ENCODE results near the gene MTA1. TPM values are rescaled to one million over a fixed set of nuclear protein-coding genes. Genes with fewer than 3 reads are reported as not detected.

The MTA1 gene
- total RNA-seq, 4 donors from 2014 or later: 49.0 to 94.2 (median 67.9) TPM

- H3K27me3 ChIP-seq: no peaks in the 10 kb centered on the region
- TF ChIP-seq CTCF (IDR thresholded peaks at IDR 0.05) (no peak), POLR2AphosphoS5 (IDR thresholded peaks at IDR 0.05) (peak; percentile 35 to 58)
- peak overlapping the region; percentile 84 to 99 (median 94) for H3K27ac ChIP-seq (replicated peaks in 1 of 4)
- intact Hi-C loops (cut with DNase I): no loop called here
- no peaks in the 10 kb centered on the region for H3K9me3 ChIP-seq
- WGBS: 0% methylated on average over 15 of the region's 60 CpGs
- peak; percentile 95 for DNase-seq (ENCODE audit: extremely low spot score)
- peak overlapping the region; percentile 94 to 99 (median 98) for H3K4me3 ChIP-seq
- H3K36me3 ChIP-seq: peaks cover 0 to 29% (median 22%) of the 10 kb centered on the region in 4 donors
- peaks cover 75 to 94% (median 92%) of the 10 kb centered on the region in 4 donors for H3K4me1 ChIP-seq
Observed at GRCh38 chr14:105473677-105474482, 54.3 kb downstream of the MTA1 start.

DNA sequence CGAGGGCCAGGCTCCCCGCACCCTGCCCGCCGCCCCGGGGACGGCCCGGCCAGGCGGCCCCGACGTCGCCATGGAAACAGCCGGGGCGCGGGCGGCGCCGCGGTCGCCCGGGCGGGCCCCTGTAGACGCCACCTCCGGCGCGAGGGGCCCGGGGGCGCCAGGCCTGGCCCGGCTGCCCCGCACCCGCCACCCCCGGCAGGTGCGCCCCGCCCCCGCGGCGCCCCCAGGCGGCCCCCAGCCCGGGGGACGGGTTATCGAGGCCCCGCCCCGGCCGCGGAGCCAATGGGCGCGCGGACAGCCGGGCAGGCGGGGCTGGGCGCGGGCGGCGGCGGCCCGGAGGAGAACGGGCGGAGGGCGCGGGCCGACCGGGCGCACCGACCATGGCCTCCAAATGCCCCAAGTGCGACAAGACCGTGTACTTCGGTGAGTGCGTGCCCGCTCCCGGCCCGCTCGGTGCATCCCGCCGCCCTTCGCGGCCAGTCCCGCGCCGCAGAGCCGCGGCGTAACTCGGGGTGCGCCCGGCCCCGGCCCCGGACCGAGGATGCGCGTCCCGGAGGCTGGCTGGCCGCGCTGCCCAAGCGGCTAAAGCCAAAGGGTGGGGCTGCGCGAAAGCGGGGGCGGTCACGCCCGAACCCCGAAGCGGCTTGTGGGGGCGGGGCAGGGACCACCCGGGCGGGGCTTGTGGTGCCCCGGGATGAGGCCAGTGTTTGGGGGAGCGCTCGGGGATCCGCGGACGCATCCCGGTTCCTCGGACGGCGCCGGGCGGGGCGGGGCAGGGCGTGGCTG lies 55.0 kb downstream of the MTA1 start, which contains the start of gene CRIP2:
CRIP2 (plus strand) TSS at position 339 of the 786 bp plus-strand sequence; CDS start at position 381, 42 bp downstream.
- Histone ChIP-seq H3K4me3 (peak within 1 kb of the TSS; percentile 94 to 99 (median 98)), H3K4me1 (peaks cover 68 to 94% (median 92%) of the 10 kb centered on the region in 4 donors), H3K9me3 (no peaks in the 10 kb centered on the region), H3K36me3 (peaks cover 3 to 31% (median 28%) of the 10 kb centered on the region in 4 donors), H3K27ac (replicated peaks in 1 of 4) (peak within 1 kb of the TSS; percentile 92 to 99 (median 94)), H3K27me3 (peaks cover 0 to 3% (median 0%) of the 10 kb centered on the region in 4 donors)
- intact Hi-C loops (cut with DNase I): no loop called here
- no peak for DNase-seq (ENCODE audit: extremely low spot score)
- WGBS: no CpG with 5 or more reads among the region's 118 CpGs
- TF ChIP-seq CTCF (IDR thresholded peaks at IDR 0.05) (no peak), EP300 (IDR thresholded peaks at IDR 0.05) (no peak), POLR2AphosphoS5 (IDR thresholded peaks at IDR 0.05) (peak; percentile 28 to 77), POLR2A (IDR thresholded peaks at IDR 0.05; ENCODE audit: low read depth) (no peak)

DNA sequence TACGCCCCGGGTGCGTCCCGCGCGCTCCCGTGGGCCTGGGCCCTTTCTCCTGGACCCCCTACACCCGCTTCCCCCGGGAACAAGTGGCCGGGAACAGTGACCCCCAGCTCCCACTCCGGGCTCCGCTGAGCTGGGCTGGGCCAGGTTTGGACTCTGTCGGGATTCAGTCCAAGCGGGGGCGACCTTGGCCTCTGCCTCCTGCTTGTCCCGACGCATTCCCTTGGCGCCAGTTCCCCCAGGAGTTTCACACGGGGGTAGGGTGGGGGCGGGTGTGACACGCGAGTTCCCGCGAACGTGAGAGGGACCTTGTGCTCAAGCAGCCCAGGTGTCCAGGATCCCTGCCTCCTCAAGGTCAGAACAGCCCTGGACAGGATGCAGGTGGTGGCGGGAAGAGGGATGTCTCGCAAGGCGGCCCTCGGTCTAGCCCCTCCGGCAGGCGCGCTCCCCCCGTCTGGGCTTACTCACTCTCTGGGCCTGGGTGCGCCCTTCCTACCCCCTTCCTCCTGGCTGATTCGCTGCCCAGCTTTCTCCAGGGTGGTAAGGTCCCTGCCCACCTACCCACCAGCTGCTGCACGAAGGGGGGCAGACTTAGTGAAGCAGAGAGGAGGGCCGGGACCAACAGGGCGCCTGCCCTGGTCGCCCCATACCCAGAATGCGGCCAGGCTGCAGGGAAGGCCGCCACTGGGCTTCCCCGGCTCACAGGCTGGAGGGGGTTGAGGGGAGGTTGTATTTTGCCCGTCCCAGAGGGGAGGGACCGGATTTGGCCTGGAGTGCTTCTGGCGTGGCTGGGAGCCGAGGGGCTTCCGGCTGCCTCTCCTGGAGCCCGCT lies 55.9 kb downstream of the MTA1 start:
- no peak for DNase-seq (ENCODE audit: extremely low spot score)
- peaks cover 0 to 3% (median 0%) of the 10 kb centered on the region in 4 donors for H3K27me3 ChIP-seq
- H3K4me3 ChIP-seq: peak overlapping the region; percentile 94 to 99 (median 98)
- WGBS: 7% methylated on average over 5 of the region's 48 CpGs
- H3K9me3 ChIP-seq: no peaks in the 10 kb centered on the region
- H3K27ac ChIP-seq (replicated peaks in 1 of 4): peak overlapping the region; percentile 92 to 99 (median 94)
- TF ChIP-seq POLR2A (IDR thresholded peaks at IDR 0.05; ENCODE audit: low read depth) (no peak), POLR2AphosphoS5 (IDR thresholded peaks at IDR 0.05) (peak in 1 of 2 donors; percentile 57)
- intact Hi-C loops (cut with DNase I): no loop called here
- H3K36me3 ChIP-seq: peaks cover 3 to 32% (median 24%) of the 10 kb centered on the region in 4 donors
- peaks cover 68 to 94% (median 92%) of the 10 kb centered on the region in 4 donors for H3K4me1 ChIP-seq

- DNase-seq (ENCODE audit: extremely low spot score): no peak
- intact Hi-C loops (cut with DNase I): no loop called here
- Histone ChIP-seq H3K36me3 (peaks cover 3 to 32% (median 20%) of the 10 kb centered on the region in 4 donors), H3K27ac (replicated peaks in 1 of 4) (peak overlapping the region; percentile 92 to 99 (median 94)), H3K9me3 (no peaks in the 10 kb centered on the region), H3K4me1 (peaks cover 68 to 94% (median 92%) of the 10 kb centered on the region in 4 donors), H3K4me3 (peak overlapping the region; percentile 94 to 99 (median 98)), H3K27me3 (peaks cover 0 to 3% (median 0%) of the 10 kb centered on the region in 4 donors)
- 18% methylated on average over 4 of the region's 21 CpGs for whole genome bisulfite sequencing
- no peak for TF ChIP-seq EP300 (IDR thresholded peaks at IDR 0.05)
- TF ChIP-seq POLR2AphosphoS5 (IDR thresholded peaks at IDR 0.05): peak; percentile 34 to 57
Observed at GRCh38 chr14:105476097-105476830, 56.6 kb downstream of the MTA1 start.
